22Rv1 (cell line): ENCODE results near the gene SDK2.

ENCODE experiments used
- ZFX ChIP-seq: fragments of 450-650 bp; IDR thresholded peaks from 2 replicates; pipeline ENCODE4 v1.6.1; 2017; ENCODE audit warnings: antibody characterized with exemption, borderline replicate concordance
- TF ChIP-seq, protein P1 (sequence below): fragments of 450-650 bp; IDR thresholded peaks from 2 replicates; pipeline ENCODE4 v1.5.1; 2017; ENCODE audit warnings: mild to moderate bottlenecking

GRCh38 chr17:73430165-73430680 lies 214.0 kb downstream of the SDK2 start:
- TF ChIP-seq, protein P1, sequence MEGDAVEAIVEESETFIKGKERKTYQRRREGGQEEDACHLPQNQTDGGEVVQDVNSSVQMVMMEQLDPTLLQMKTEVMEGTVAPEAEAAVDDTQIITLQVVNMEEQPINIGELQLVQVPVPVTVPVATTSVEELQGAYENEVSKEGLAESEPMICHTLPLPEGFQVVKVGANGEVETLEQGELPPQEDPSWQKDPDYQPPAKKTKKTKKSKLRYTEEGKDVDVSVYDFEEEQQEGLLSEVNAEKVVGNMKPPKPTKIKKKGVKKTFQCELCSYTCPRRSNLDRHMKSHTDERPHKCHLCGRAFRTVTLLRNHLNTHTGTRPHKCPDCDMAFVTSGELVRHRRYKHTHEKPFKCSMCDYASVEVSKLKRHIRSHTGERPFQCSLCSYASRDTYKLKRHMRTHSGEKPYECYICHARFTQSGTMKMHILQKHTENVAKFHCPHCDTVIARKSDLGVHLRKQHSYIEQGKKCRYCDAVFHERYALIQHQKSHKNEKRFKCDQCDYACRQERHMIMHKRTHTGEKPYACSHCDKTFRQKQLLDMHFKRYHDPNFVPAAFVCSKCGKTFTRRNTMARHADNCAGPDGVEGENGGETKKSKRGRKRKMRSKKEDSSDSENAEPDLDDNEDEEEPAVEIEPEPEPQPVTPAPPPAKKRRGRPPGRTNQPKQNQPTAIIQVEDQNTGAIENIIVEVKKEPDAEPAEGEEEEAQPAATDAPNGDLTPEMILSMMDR, result no peak
- no peak for TF ChIP-seq ZFX
